AG20443 (cell line): ENCODE results near the gene PHRF1.

Experiments used
- DNase-seq: peaks from one replicate; pipeline ENCODE4 v3.0.0; 2012; ENCODE audit warnings: low spot score, mixed read lengths

PHRF1 gene

DNA sequence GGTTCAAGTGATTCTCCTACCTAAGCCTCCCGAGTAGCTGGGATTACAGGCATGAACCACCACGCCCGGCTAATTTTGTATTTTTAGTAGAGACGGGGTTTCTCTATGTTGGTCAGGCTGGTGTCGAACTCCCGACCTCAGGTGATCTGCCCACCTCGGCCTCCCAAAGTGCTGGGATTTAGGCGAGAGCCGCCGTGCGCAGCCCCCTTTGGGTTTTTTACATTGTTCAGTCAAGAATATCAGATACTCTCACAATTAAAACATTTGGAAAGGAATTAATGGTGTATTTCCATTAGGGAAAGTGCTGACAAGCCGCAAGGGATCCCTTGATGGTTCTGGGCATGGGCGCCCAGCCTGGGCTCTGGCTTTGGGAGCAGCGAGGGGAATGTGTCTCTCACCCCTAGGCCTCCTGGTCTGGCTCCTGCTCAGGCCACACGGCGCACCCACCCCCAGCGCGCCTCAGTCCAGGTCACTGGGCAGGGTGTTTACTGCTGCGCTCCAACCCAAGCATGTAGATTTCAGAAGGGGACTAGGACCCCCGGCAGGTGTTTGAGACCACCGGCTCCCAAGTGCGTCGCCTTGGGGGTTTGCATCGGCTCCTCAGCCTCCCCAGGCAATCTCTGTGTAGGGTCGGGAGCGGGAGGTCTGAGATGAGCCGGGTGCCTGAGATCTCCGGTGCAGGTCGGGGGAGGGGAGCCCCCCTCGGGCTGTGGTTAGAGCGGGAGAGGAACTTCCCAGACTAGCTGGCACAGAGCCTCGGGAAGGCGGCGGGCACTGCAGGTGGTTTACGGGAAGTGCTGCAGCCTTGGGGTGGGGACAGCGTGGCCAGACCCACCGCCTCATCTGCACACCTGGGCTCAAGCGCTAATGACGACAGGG, 40.3 kb downstream of the PHRF1 start:
- no peak for DNase-seq

DNA sequence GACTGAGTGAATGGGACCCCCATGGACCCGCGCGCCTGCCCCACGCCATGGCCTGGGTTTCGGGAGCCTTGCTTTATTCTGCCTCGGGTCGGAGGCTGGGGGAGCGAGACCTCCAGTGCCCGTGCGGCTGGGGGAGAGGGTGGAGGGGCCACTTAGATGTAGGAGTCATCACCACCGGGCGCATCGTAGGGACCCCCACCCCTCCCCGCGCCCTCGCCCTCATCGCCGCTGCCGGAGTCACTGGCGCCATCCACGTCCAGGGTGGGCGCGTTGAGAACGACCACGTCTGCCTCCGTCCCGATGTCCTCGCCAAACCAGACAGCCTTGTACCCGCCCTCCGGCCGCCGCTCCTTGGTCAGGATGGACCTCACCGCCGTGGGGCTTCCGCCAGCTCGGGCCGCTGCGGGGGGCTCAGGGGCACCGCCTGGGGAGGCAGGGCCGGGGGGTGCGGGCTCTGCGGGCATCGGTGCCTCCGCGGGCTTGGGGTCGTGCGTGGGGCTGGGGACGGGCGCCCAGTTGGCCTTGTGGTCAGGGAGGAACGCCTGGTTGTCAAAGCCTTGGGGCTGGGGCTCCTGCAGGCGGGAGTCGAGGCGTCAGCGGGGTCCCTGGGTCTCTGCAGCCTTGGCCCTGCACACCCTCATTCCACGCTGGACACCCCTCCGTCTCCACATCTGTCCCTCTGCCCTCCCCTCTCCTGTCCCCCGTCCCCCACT, 41.1 kb downstream of the PHRF1 start:
- no peak for DNase-seq

DNA sequence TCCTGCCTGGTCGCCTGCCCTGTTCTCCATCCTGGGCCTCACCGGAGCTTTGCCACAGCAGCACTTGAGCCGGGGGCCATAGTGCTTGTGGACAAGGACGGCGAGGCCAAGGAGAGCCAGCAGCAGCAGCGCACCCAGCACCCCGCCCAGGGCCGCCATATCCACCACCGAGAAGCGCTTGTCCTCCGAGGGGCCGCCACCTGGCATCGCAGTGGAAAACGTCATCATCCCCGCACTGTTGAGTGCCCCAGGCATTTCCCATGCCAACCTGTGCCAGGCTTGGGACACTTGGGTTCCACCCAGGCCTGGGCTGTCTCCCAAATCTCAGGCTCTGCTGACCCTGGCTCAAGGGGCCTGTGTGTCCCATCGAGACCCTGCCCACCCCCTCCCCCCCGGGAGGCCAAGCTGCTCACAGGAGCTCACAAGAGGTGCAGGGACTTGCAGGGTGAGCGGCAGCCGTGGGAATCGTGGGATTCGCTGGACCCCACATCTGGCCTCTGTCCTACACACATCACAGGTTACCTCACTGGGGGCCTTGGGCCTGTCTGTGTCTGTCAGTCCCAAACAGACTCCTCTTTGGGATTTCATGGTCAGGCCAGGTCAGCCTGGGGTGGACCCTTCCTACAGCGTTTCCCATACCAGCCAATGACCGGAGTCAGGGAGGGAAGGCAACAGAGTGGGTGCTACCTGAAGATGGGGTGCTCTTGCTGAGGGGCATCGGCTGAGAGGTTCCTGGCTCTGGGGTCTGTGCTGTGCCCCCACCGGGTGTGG, 41.8 kb downstream of the PHRF1 start:
- no peak for DNase-seq

DNA sequence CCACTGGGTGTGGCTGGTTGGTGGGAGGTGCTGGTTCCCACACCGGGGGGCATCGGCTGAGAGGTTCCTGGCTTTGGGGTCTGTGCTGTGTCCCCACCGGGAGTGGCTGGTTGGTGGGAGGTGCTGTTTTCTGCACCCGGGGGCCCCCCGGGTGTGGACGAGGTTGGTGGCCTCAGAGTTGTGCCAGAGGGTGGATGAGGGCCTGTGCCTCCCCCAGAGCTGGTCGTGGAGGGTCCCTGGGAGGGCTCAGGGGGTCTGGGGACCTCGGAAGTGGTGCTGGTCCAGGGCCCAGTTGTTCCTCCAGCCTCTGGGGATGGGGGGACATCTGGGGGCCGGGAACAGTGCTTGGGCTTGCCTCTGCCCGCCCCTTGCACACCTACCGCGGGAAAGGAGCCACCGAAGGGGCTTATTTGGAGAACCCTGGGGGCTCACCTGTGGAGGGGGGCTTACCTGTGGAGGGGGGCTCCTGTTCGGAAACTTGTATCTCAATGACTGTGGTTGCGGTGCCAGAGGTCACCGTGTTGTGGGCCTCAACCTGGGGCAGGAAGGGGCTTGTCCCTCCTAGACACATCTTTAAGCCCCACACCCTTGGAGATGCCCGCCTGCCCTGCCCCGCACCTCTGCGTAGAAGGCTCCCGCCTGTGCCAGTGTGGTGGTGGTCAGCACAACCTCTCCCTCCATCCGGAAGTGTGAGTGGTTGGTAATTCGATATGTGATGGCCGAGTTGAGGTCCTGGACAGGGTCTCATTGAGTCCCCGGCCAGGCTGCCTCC, 42.8 kb downstream of the PHRF1 start:
- DNase-seq, result no peak

DNA sequence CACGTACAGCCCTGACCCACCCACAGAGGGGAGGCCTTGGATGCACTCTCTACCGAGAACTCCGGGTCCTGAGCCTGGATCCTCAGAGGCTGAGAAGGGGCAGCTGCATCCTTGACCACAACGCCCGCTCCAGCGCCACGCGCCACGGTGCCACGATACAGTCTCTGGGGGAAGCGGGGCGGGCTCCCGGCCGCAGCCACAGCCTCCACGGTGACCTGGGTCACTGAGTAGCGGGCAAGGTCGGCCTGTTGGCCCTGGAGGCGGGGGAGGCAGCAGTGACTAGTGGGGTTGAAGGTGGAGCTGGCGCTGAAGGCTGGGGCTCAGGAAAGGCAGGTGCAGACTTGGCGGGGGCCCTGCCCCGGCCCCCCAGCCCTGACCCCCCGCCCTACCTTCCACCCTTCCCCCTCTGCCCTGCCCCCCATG, 43.4 kb downstream of the PHRF1 start:
- DNase-seq, result no peak

DNA sequence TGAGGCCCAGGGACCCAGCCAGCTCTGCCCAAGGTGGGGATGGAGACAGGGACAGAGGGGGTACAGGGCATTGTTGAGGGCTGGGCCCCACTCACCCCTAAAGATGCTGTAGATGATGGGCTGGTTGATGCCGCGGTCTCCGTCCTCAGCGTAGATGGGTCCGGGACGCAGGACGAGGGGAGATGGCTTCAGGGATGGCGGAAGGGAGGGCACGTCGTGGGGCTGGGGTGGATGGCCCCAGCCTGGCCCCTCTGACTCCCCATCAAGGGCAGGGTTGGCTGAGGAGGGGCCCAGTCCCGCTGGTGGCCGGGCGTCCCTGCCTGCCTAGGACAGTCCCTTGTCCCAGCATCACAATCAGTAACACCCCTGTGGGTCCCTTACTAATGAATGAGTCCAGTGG, 43.9 kb downstream of the PHRF1 start:
- DNase-seq, result no peak

DNA sequence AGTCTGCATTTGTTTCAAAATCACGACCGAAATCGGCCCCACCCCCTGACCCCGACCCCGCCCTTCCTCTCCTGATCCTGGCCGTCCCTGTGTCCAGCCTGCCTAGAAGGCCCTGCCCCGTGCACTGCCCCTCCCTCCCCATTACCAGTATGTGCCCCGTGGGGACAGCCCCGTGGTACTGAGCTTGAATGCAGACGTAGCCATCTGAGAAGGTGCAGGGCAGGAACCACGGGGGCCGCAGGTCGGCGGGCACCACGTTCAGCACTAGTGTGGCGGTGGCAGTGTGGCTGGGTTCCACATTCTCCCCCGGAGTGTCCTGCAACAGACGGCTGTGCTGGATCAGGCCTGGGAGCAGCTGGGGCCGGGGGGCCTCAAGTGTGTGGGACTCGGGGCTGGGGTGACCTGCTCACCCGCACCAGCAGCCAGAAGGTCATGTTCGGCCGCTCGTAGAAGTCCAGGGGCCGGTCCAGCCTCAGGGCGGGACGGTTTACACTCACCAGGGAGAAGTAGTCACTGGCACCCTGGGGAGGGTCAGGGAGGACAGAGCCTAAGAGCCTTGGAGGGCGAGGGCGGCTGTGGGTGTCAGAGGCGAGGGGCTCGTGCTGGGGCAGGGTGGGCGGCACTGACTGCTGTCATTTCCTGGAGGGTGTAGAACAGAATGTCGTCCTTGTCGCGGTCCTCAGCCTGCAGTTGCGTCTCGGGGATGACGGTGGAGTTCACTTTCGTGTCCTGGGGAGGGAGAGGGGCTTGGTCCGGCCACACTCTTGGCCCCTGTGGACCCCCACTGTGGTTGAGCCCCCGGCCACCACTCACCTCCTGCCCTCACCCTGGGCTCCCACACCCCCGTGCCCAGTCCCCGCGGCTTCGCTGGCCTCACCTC, 44.9 kb downstream of the PHRF1 start:
- no peak for DNase-seq

DNA sequence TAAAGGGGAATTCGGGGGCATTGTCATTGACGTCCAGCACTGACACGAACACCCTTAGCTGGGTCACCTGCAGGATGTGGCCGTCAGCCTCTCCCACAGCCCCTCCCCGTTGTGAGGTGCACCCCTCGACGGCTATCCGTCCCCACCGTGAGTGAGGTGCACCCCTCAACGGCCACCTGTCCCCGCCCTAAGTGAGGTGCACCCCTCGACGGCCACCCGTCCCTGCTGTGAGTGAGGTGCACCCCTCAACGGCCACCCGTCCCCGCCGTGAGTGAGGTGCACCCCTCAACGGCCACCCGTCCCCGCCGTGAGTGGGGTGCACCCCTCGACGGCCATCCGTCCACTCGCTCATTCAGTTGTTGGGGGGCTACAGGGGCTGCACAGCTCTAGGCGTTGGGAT, 45.6 kb downstream of the PHRF1 start:
- DNase-seq, result no peak

DNA sequence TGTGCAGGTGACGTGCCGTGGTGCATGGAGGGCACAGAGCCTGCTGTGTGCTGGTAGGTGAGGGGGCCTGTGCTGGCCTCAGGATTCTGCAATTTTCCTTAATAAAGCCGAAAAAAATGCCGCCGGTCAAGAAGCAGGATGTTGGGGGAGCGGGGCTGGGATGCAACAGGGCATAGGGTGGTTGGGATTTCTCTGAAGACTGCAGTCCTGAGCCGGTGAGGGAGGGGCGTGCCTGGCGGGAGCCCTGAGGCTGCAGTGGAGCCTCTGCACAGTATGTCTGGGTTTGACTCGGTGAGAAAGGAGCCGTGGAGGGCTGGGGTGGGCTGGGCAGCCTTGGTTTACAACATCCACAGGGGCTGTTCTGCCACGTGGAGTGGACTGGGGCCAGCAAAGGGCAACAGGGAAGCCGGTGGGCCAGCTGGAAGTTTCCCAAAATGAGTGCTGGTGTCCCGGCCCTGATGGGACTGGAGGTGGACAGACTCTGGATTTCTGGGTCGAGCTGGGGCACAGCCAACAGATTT, 47.1 kb downstream of the PHRF1 start:
- DNase-seq, result no peak

DNA sequence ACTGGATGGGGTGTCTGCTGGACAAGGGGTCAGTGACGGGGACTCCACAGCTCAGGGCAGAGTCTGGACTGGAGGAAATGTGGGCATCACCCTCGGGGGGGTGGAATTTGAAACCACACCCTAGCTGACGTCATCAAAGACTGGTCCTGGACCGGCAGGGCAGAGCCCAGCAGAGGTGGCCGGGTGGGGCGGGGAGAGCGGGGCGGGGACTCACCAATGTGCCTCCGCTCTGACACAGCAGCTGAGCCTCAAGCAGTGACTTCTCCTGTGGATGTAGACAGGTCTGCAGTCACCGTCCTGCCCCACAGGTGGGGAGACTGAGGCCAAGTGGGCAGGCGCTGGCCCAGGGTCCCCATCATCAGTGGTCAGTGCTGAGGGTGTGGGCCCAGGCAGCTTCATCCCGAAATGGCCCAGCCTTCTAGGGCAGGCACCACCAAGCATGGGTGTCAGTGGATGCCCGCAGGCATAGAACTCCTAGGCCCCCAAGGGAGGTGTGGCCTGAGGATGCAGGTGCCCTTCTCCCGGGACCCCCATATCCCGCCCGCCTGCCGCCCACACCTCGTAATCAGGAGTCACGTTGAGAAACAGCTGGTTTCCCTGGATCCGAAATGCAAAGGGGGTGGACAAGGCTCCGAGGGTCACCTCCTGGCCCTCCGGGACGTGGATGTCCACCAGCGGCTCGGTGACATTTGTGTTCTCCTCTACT, 47.9 kb downstream of the PHRF1 start:
- DNase-seq, result peak; percentile 64

DNA sequence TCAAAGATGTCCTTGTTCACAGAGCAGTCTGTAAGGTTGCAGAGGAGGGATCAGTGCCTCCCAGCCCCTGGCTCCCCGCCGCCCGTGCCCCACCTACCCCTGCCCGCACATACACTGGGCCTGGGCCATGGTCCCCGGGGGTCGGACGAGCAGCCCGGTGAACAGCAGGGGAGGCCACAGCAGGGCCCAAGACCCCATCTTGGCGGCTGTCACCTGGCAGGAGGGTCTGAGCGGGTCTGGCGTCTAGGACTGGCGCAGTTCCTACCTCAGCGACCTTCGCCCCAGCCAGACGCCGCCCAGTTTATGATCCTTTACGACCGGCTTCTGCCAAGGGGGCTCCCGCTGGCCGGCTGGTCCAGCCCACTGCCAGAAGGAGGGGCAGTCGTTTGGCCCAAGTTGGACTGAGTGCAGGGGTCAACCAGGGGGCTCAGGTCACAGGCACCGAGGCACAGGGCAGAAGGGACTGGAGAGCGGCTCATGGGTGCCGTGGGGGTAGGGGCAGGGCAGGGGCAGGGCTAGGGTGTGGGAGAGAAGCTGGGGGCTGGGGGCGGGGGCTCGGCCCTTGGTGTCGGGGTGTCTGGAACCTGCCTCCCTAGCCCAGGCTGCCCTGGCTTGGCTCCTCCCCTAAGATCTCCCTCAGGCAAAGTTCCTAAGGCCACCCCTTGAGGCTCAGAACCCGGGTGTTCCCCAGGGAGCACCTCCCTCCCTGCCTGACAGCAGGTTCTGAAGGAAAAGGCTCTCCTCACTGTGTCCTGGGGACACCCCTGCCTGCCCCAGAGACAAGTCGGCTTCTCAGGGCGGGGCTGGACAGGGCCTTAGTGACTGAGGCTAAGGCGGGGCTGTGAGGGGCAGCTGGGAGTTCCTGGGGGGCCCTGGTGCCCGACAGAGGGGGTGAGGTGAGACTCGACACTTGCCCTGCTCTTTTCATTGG, 48.7 kb downstream of the PHRF1 start, which contains the start of gene CDHR5:
Gene CDHR5 (minus strand): TSS at position 251 of the 931 bp plus-strand sequence. CDS start 53 bp downstream, at position 198.
- no peak for DNase-seq

DNA sequence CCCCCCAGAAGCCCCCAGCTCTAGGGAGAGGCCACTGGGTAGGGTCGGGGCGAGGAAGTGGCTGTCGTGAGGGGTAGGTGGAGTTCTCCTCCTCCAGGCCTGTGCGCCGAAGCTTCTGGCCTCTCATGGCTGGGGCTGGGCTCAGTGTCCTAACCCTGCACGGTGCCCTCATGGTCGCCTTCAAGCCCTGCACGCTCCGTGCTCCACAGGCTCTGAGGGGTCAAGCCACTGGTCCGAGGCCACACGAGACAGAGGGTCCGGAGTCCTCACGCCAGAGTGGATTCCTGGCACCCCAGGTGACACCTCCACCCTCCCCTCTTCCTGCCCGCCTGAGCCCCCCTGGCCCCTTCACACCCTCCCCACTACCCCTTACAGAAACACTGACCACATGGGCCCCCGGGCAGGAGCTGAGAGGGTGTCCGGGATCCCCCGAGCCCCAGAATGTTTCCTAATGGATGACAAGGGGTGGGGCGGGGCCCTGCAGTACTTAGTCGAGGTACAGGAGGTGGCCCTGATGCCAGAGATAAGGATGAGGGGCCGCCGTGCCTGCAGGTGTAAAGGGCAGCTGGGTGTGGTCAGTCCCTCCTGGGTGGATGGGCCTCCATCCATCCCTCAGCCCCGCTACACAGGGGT, 49.5 kb downstream of the PHRF1 start:
- no peak for DNase-seq

DNA sequence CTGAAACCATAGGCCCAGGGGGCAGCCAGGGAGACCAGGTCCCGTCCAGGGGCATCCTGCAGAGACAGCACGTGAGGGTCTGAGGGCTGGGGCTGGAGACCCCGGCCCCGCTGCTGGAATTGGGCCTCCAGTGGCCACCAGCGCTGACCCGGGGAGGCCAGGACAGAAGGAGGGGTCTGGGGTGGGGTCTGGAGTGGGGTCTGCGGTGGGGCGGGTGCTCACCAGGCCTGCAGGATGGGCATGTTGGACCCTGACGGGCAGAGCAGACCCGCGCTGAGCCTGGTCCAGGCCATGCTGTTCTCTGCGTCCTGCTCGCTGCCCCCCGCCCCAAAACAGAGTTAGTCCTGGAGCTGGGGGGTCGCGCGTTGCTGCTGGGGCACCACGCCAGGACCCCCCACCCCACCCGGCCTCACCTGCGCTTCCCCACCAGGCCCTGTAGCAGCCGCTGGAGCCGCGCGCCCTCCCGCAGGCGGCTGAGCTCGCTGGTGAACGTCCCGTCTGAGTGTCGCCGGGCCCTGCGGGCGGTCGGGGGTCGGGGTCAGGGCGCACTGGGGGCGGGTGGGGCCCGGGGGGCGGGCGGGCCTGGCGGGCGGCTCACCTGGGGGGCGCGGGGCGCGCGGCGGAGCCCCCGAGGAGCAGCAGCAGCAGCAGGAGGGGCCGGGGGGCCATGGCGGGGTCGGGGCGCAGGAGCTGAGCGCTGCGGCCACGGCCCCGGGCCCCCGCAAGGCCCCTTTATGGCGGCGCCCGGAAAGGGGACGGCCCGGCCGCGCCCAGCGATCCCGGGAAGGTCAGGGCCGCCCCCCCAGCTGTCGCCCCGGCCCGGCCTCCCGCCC, 50.4 kb downstream of the PHRF1 start, which contains the start of gene SCT:
Gene SCT (minus strand): TSS at position 707 of the 833 bp plus-strand sequence. CDS start 38 bp downstream, at position 669.
- no peak for DNase-seq

DNA sequence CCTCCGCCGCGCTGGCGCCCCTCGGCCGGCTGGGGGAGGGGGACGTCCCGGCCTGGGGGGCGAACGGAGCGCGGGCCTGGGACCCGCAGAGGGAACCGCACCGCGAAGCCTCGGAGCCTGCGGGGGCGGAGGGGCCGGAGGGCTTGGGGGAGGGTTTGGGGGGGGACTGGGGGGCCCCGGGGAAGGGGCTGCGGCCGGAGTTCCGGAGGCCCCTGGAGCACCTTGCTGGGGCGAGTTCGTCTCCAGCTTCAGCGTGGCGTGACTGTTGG, 51.0 kb downstream of the PHRF1 start:
- no peak for DNase-seq

DNA sequence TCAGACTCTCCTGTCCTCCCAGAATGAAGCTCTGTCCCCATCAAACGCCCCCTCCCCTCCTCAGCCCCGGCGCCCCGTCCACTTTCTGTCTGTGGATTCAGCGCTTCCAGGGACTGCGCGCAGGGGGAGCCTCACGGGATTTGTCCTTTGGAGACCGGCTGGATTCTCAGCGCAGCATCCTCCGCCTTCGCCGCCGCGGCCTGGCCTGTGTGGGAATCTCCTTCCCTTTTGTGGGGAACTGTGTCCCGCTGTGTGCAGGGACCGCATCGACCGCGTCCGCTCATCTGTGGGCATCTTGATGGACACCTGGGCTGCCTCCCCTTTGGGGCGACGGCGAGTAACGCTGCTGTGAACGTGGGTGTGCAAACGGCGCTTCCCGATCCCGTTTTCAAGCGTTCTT, 51.8 kb downstream of the PHRF1 start:
- DNase-seq, result no peak

DNA sequence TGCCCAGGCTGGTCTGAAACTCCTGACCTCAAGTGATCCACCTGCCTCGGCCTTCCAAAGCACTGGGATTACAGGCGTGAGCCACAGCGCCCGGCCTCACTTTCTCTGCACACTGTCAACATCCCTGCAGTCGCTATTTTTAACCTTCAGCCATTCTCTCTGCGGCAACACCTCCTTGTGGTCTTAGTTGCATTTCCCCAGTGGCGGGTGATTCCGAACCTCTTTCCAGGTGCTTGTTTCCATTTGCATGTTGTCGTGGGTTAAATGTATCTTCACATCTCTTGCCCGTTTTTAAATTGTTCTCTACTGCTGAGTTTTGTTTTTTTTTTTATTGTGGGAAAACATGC, 52.9 kb downstream of the PHRF1 start:
- no peak for DNase-seq

DNA sequence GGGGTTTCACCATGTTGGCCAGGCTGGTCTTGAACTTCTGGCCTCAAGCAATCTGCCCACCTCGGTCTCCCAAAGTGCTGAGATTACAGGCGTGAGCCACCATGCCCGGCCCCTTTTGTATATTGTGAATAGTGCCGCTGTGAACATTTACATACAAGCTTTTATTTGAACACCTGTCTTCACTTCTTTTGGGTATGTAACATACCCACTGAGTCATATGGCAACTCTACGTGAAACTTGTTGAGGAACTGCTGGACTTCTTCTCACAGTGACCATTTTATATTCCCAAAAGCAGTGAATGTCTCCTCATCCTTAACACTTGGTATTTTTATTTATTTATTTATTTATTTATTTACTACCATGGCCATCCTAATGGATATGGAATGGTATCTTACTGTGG, 54.6 kb downstream of the PHRF1 start:
- DNase-seq, result no peak
